Left ventricle myocardium inferior (tissue), 1 donor: ENCODE data around the gene UBE2E2. TPM values are rescaled to one million over a fixed set of nuclear protein-coding genes. Genes with fewer than 3 reads are reported as not detected.

ENCODE experiments used
- DNase-seq: peaks from one replicate; pipeline ENCODE4 v3.0.0-alpha.2; 2020
- H3K27ac ChIP-seq: fragments of 200-600 bp; replicated peaks from 2 replicates; pipeline ENCODE4 v1.8.0; 2021
- H3K27me3 ChIP-seq: fragments of 200-600 bp; 2 replicates; pipeline ENCODE4 v1.8.0; 2021; ENCODE audit warnings: low read depth
- H3K36me3 ChIP-seq: fragments of 200-600 bp; 2 replicates; pipeline ENCODE4 v1.8.0; 2021
- H3K4me1 ChIP-seq: fragments of 200-600 bp; 2 replicates; pipeline ENCODE4 v1.8.0; 2021
- H3K4me3 ChIP-seq: fragments of 200-600 bp; 2 replicates; pipeline ENCODE4 v1.8.0; 2021; ENCODE audit warnings: mild to moderate bottlenecking, moderate library complexity
- H3K9me3 ChIP-seq: fragments of 200-600 bp; replicated peaks from 2 replicates; pipeline ENCODE4 v1.8.0; 2021
- CTCF ChIP-seq: fragments of 200-600 bp; IDR thresholded peaks from 2 replicates; pipeline ENCODE4 v1.8.0; 2021; ENCODE audit warnings: antibody characterized with exemption, mild to moderate bottlenecking, borderline replicate concordance
- intact Hi-C: fragments of 100-400 bp; cut with micrococcal nuclease; formaldehyde crosslinking; loops from one replicate; pipeline ENCODE4 v1.11.0; 2022
- total RNA-seq: library from RNA; stranded (reverse); fragmentation: NEBNext Ultra II Directional; extraction: Animal tissue kit (Norgen Biotek cat#: 25700); gene quantifications from one replicate; pipeline ENCODE4 v1.2.1, GENCODE V29; 2021
- donor health status: DM: no; HTN: yes; CAD: no; lungs with severe emphysema.

UBE2E2 gene
- total RNA-seq, 1 donor from 2014 or later: 47.2 TPM

GRCh38 chr3:23192816-23193215 is 10.3 kb upstream of the UBE2E2 start:
- no peak for TF ChIP-seq CTCF
- Histone ChIP-seq H3K27me3 (no peaks in the 10 kb centered on the region), H3K36me3 (no peaks in the 10 kb centered on the region), H3K27ac (no peak overlapping the region), H3K4me3 (no peak overlapping the region), H3K4me1 (peaks cover 11% of the 10 kb centered on the region), H3K9me3 (no peaks in the 10 kb centered on the region)
- intact Hi-C loops: no loop called here
- no peak for DNase-seq

- no peak for DNase-seq
- no peak for TF ChIP-seq CTCF
- no peaks in the 10 kb centered on the region for H3K36me3 ChIP-seq
- H3K4me1 ChIP-seq: peaks cover 9% of the 10 kb centered on the region
- intact Hi-C loops: no loop called here
- H3K9me3 ChIP-seq: no peaks in the 10 kb centered on the region
- H3K27ac ChIP-seq: no peak overlapping the region
- H3K4me3 ChIP-seq: no peak overlapping the region
- no peaks in the 10 kb centered on the region for H3K27me3 ChIP-seq
Observed at GRCh38 chr3:23193831-23194230, 9.3 kb upstream of the UBE2E2 start.

- intact Hi-C loops: no loop called here
- Histone ChIP-seq H3K27ac (no peak overlapping the region), H3K4me3 (no peak overlapping the region), H3K4me1 (peaks cover 16% of the 10 kb centered on the region), H3K9me3 (no peaks in the 10 kb centered on the region), H3K36me3 (no peaks in the 10 kb centered on the region), H3K27me3 (no peaks in the 10 kb centered on the region)
- no peak for DNase-seq
- no peak for TF ChIP-seq CTCF
Observed at GRCh38 chr3:23198801-23199200, 4.3 kb upstream of the UBE2E2 start.

- H3K36me3 ChIP-seq: no peaks in the 10 kb centered on the region
- H3K4me1 ChIP-seq: peaks cover 24% of the 10 kb centered on the region
- no peaks in the 10 kb centered on the region for H3K9me3 ChIP-seq
- TF ChIP-seq CTCF: no peak
- no peak for DNase-seq
- no peaks in the 10 kb centered on the region for H3K27me3 ChIP-seq
- no peak overlapping the region for H3K27ac ChIP-seq
- intact Hi-C loops: no loop called here
- no peak overlapping the region for H3K4me3 ChIP-seq
Observed at GRCh38 chr3:23199649-23200048, 3.5 kb upstream of the UBE2E2 start.

- TF ChIP-seq CTCF: no peak
- H3K4me3 ChIP-seq: no peak overlapping the region
- H3K27ac ChIP-seq: no peak overlapping the region
- intact Hi-C loops: no loop called here
- H3K27me3 ChIP-seq: no peaks in the 10 kb centered on the region
- no peak for DNase-seq
- peaks cover 29% of the 10 kb centered on the region for H3K4me1 ChIP-seq
- no peaks in the 10 kb centered on the region for H3K9me3 ChIP-seq
- no peaks in the 10 kb centered on the region for H3K36me3 ChIP-seq
Observed at GRCh38 chr3:23201154-23201838, 1.8 kb upstream of the UBE2E2 start.
